Measurements from ENCODE around the gene TEX51.

DNA sequence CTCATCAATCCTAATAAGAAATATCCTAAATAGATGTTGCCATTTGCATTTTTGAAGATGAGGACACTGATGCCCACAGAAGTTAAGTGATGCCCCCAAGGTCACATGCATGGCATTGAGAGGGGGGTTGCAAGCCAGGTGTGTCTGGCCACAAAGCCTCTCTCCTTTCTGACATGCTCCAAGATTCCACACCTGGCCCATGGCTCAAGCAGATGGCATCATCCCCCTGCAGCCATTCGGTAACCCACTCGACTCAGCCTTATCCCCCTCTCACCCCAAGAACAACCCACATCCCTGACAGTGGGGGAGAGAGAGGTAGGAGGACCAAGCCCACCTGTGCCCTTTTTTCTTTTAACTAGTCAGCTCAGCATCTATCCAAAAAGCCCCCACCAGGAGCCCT lies 16.5 kb upstream of the TEX51 start:
- TF ChIP-seq, protein P1, sequence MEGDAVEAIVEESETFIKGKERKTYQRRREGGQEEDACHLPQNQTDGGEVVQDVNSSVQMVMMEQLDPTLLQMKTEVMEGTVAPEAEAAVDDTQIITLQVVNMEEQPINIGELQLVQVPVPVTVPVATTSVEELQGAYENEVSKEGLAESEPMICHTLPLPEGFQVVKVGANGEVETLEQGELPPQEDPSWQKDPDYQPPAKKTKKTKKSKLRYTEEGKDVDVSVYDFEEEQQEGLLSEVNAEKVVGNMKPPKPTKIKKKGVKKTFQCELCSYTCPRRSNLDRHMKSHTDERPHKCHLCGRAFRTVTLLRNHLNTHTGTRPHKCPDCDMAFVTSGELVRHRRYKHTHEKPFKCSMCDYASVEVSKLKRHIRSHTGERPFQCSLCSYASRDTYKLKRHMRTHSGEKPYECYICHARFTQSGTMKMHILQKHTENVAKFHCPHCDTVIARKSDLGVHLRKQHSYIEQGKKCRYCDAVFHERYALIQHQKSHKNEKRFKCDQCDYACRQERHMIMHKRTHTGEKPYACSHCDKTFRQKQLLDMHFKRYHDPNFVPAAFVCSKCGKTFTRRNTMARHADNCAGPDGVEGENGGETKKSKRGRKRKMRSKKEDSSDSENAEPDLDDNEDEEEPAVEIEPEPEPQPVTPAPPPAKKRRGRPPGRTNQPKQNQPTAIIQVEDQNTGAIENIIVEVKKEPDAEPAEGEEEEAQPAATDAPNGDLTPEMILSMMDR (IDR thresholded peaks at IDR 0.05): no peak
- no peak for TF ChIP-seq POLR2A (IDR thresholded peaks at IDR 0.05)

All from prostate gland (tissue), 2 donors.